Loucy (cell line): ENCODE data around the gene MGAT5B.

Experiments
- H2AFZ ChIP-seq: fragments of 200-600 bp; sonication (generic); 2 replicates; pipeline ENCODE4 v1.6.0; 2016; ENCODE audit warnings: antibody characterized with exemption, mild to moderate bottlenecking, low read length, moderate library complexity
- H3F3A ChIP-seq: fragments of 200-600 bp; 2 replicates; pipeline ENCODE4 v1.6.0; 2016; ENCODE audit warnings: antibody characterized with exemption, low read depth, mild to moderate bottlenecking
- H3K27me3 ChIP-seq: fragments of 200-600 bp; sonication (generic); 2 replicates; pipeline ENCODE4 v1.6.1; 2014; ENCODE audit warnings: low read length, mild to moderate bottlenecking; ENCODE audit not compliant: insufficient read depth, poor library complexity, severe bottlenecking
- H3K36me3 ChIP-seq: fragments of 200-600 bp; sonication (generic); 2 replicates; pipeline ENCODE4 v1.6.1; 2016; ENCODE audit warnings: low read length; ENCODE audit not compliant: insufficient read depth
- H3K4me1 ChIP-seq: fragments of 200-600 bp; sonication (generic); 2 replicates; pipeline ENCODE4 v1.5.1; 2014; ENCODE audit warnings: low read length, mild to moderate bottlenecking; ENCODE audit not compliant: insufficient read depth, poor library complexity, severe bottlenecking
- H3K4me2 ChIP-seq: fragments of 200-600 bp; sonication (generic); 2 replicates; pipeline ENCODE4 v1.6.0; 2014; ENCODE audit warnings: antibody characterized with exemption, low read length, low read depth, mild to moderate bottlenecking; ENCODE audit not compliant: poor library complexity, severe bottlenecking
- H3K4me3 ChIP-seq: fragments of 200-600 bp; sonication (generic); 2 replicates; pipeline ENCODE4 v1.5.1; 2014; ENCODE audit warnings: low read length, mild to moderate bottlenecking, mixed read lengths; ENCODE audit not compliant: poor library complexity, severe bottlenecking
- H3K79me2 ChIP-seq: fragments of 200-600 bp; sonication (generic); 2 replicates; pipeline ENCODE4 v1.6.1; 2014; ENCODE audit warnings: low read length; ENCODE audit not compliant: insufficient read depth
- H3K9ac ChIP-seq: fragments of 200-600 bp; sonication (generic); 2 replicates; pipeline ENCODE4 v1.6.0; 2014; ENCODE audit warnings: mild to moderate bottlenecking, low read depth, low read length, moderate library complexity; ENCODE audit not compliant: poor library complexity, severe bottlenecking
- H3K9me2 ChIP-seq: fragments of 200-600 bp; sonication (generic); replicated peaks from 2 replicates; pipeline ENCODE4 v1.6.1; 2016; ENCODE audit warnings: low read depth, low read length, mixed read lengths
- H3K9me3 ChIP-seq: fragments of 200-600 bp; sonication (generic); 2 replicates; pipeline ENCODE4 v1.6.1; 2014; ENCODE audit warnings: mild to moderate bottlenecking, antibody characterized with exemption, low read length, low read depth; ENCODE audit not compliant: insufficient read depth
- H4K20me1 ChIP-seq: fragments of 200-600 bp; sonication (generic); 2 replicates; pipeline ENCODE4 v1.6.0; 2014; ENCODE audit warnings: antibody characterized with exemption, low read length, mild to moderate bottlenecking; ENCODE audit not compliant: insufficient read depth, poor library complexity, severe bottlenecking
- EZH2phosphoT487 ChIP-seq: fragments of 200-600 bp; IDR thresholded peaks from 2 replicates; pipeline ENCODE4 v1.6.1; 2018; ENCODE audit warnings: antibody characterized with exemption, mild to moderate bottlenecking, moderate library complexity, borderline replicate concordance
- TF ChIP-seq, protein P1 (sequence below): fragments of 200-600 bp; sonication (generic); conservative IDR thresholded peaks from 2 replicates; pipeline ENCODE4 v1.5.1; 2014; ENCODE audit warnings: mild to moderate bottlenecking, antibody characterized with exemption, low read length

Gene MGAT5B

DNA sequence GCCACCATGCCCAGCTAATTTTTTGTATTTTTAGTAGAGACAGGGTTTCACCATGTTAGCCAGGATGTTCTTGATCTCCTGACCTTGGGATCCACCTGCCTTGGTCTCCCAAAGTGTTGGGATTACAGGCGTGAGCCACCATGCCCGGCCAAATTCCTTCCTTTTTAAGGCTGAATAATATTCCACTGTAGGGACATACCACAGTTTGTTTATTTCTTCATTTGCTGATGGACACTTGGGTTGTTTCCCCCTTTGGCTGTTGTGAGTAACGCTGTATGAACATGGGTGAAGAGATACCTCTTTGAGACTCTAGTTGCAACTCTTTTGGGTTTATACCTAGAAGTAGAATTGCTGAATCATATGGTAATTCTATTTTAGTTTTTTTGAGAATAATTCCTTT lies 13.1 kb upstream of the MGAT5B start:
- Histone ChIP-seq H3K36me3 (no peaks in the 10 kb centered on the region), H3K9ac (no peak overlapping the region), H3K27me3 (no peaks in the 10 kb centered on the region), H3F3A (no peaks in the 10 kb centered on the region), H3K79me2 (no peaks in the 10 kb centered on the region), H3K9me2 (no peaks in the 10 kb centered on the region), H3K4me1 (no peaks in the 10 kb centered on the region), H3K4me3 (no peak overlapping the region), H3K4me2 (no peak overlapping the region), H4K20me1 (no peaks in the 10 kb centered on the region), H2AFZ (no peak overlapping the region), H3K9me3 (no peaks in the 10 kb centered on the region)
- TF ChIP-seq, protein P1, sequence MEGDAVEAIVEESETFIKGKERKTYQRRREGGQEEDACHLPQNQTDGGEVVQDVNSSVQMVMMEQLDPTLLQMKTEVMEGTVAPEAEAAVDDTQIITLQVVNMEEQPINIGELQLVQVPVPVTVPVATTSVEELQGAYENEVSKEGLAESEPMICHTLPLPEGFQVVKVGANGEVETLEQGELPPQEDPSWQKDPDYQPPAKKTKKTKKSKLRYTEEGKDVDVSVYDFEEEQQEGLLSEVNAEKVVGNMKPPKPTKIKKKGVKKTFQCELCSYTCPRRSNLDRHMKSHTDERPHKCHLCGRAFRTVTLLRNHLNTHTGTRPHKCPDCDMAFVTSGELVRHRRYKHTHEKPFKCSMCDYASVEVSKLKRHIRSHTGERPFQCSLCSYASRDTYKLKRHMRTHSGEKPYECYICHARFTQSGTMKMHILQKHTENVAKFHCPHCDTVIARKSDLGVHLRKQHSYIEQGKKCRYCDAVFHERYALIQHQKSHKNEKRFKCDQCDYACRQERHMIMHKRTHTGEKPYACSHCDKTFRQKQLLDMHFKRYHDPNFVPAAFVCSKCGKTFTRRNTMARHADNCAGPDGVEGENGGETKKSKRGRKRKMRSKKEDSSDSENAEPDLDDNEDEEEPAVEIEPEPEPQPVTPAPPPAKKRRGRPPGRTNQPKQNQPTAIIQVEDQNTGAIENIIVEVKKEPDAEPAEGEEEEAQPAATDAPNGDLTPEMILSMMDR: no peak
- no peak for TF ChIP-seq EZH2phosphoT487

DNA sequence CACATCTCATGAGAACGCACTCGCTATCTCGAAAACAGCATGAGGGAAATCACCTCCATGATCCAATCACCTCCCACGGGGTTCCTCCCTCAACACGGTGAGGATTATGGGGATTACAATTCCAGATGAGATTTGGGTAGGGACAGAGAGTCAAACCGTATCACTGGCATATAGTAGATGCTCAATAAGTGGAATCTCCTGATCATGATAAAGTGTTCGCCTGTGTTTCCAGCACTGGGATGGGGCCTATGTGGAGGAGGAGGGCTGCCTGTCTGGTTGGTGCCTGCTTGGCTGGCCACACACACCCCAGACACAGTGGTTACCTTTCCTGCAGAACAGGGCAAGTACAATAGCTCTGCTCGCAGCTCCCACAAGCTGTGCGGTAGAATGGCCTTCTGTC lies 6.1 kb upstream of the MGAT5B start:
- no peaks in the 10 kb centered on the region for H3K9me2 ChIP-seq
- H3K79me2 ChIP-seq: no peaks in the 10 kb centered on the region
- no peaks in the 10 kb centered on the region for H3K27me3 ChIP-seq
- no peaks in the 10 kb centered on the region for H4K20me1 ChIP-seq
- TF ChIP-seq, protein P1: no peak
- no peak for TF ChIP-seq EZH2phosphoT487
- no peaks in the 10 kb centered on the region for H3K36me3 ChIP-seq
- H2AFZ ChIP-seq: no peak overlapping the region
- H3K4me1 ChIP-seq: no peaks in the 10 kb centered on the region
- H3F3A ChIP-seq: no peaks in the 10 kb centered on the region
- H3K9ac ChIP-seq: no peak overlapping the region
- no peak overlapping the region for H3K4me2 ChIP-seq
- H3K9me3 ChIP-seq: no peaks in the 10 kb centered on the region
- H3K4me3 ChIP-seq: no peak overlapping the region

DNA sequence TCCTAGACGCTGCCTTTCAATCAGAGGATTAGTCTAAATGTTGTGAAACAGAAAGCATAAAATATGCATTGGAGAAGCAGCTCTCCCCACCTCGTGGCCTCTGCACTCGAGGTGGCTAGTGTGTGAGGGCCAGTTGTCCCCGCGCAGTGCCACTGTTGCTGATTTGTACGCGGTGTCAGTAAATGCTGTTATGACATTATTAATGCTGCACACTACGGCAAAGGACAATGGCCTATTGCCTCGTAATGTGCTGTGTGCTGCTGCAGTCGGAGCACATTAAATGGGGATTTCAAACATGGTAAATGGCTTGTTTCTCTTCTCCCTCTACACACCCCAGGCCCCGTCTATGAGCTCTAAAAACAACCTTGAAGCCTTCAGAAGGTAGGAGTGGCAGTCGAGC lies 5.7 kb upstream of the MGAT5B start:
- Histone ChIP-seq H3F3A (no peaks in the 10 kb centered on the region), H3K4me1 (no peaks in the 10 kb centered on the region), H3K9me2 (no peaks in the 10 kb centered on the region)

More for the DNA sequence above, 5.7 kb upstream of the MGAT5B start:
- no peaks in the 10 kb centered on the region for H3K36me3 ChIP-seq
- no peaks in the 10 kb centered on the region for H4K20me1 ChIP-seq
- no peak overlapping the region for H3K4me3 ChIP-seq
- no peak overlapping the region for H3K4me2 ChIP-seq
- H3K9me3 ChIP-seq: no peaks in the 10 kb centered on the region
- no peaks in the 10 kb centered on the region for H3K79me2 ChIP-seq
- TF ChIP-seq, protein P1: no peak
- TF ChIP-seq EZH2phosphoT487: no peak
- no peak overlapping the region for H2AFZ ChIP-seq
- no peaks in the 10 kb centered on the region for H3K27me3 ChIP-seq
- H3K9ac ChIP-seq: no peak overlapping the region
